Measurements from ENCODE around the gene TBL1Y.

DNA sequence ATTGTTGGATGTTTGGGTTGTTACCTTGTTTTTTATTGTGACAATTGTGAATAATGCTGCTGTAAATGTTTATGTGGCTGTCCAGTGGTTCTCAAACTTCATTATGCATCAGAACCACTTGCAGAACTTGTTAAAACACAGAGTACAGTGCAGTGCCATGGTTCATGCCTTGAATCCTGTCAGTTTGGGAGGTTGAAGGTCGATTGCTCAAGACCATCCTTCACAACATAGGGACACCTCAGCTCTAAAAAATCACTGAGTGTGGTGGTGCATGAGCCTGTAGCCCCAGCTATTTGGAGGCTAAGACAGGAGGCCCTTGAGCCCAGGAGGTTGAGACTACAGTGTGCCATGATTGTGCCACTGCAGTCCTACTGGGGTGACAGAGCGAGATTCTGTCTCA is 25.0 kb downstream of the TBL1Y start:
- TF ChIP-seq TOX (CRISPR knock-in tag; IDR thresholded peaks at IDR 0.05; ENCODE audit: borderline replicate concordance), result no peak
- TF ChIP-seq GLIS3 (CRISPR knock-in tag; IDR thresholded peaks at IDR 0.05), result no peak
- TF ChIP-seq CSRNP3 (CRISPR knock-in tag; IDR thresholded peaks at IDR 0.05), result no peak
